ENCODE results near the gene IL20RA.
A peak's percentile ranks its signal among the peaks of the same experiment; 100 is the strongest.

IL20RA gene
- total RNA-seq: 0 reads per million in 3 donors

GRCh38 chr6:137044366-137045221 is at the start of gene IL20RA:
Gene IL20RA (minus strand): TSS chr6:137044965. CDS start chr6:137044728, 237 bp downstream.
- H3K9me3 ChIP-seq (ENCODE audit: control insufficient read depth, low read length): no peaks in the 10 kb centered on the region
- H3K36me3 ChIP-seq (ENCODE audit: control insufficient read depth, insufficient read depth, low read length): no peaks in the 10 kb centered on the region
- peak within 1 kb of the TSS; percentile 73 for H3K4me3 ChIP-seq (ENCODE audit: insufficient read depth, low read depth, low read length, poor library complexity, severe bottlenecking)
- peak in 1 of 3 donors; percentile 3 for DNase-seq
- H3K27ac ChIP-seq (ENCODE audit: insufficient read depth, low read length, poor library complexity, severe bottlenecking): no peak within 1 kb of the TSS
- no peaks in the 10 kb centered on the region for H3K4me1 ChIP-seq (ENCODE audit: control insufficient read depth, insufficient read depth, low read length, poor library complexity, severe bottlenecking)
- peaks cover 35% of the 10 kb centered on the region for H3K27me3 ChIP-seq (replicated peaks; ENCODE audit: control insufficient read depth, insufficient read depth, low read length, poor library complexity, severe bottlenecking)

- Histone ChIP-seq H3K27ac (ENCODE audit: insufficient read depth, low read length, poor library complexity, severe bottlenecking) (no peak overlapping the region), H3K4me1 (ENCODE audit: control insufficient read depth, insufficient read depth, low read length, poor library complexity, severe bottlenecking) (peaks cover 4% of the 10 kb centered on the region), H3K27me3 (replicated peaks; ENCODE audit: control insufficient read depth, insufficient read depth, low read length, poor library complexity, severe bottlenecking) (no peaks in the 10 kb centered on the region), H3K9me3 (ENCODE audit: control insufficient read depth, low read length) (no peaks in the 10 kb centered on the region), H3K36me3 (ENCODE audit: control insufficient read depth, insufficient read depth, low read length) (no peaks in the 10 kb centered on the region), H3K4me3 (ENCODE audit: insufficient read depth, low read depth, low read length, poor library complexity, severe bottlenecking) (no peak overlapping the region)
- no peak for DNase-seq
Measured at GRCh38 chr6:137093183-137094069, 48.7 kb upstream of the IL20RA start.

- no peak overlapping the region for H3K27ac ChIP-seq (ENCODE audit: insufficient read depth, low read length, poor library complexity, severe bottlenecking)
Measured at GRCh38 chr6:137092018-137092417, 47.3 kb upstream of the IL20RA start.

GRCh38 chr6:137089305-137089704 is 44.5 kb upstream of the IL20RA start:
- Histone ChIP-seq H3K27ac (ENCODE audit: insufficient read depth, low read length, poor library complexity, severe bottlenecking) (no peak overlapping the region), H3K4me3 (ENCODE audit: insufficient read depth, low read depth, low read length, poor library complexity, severe bottlenecking) (no peak overlapping the region), H3K27me3 (replicated peaks; ENCODE audit: control insufficient read depth, insufficient read depth, low read length, poor library complexity, severe bottlenecking) (no peaks in the 10 kb centered on the region), H3K4me1 (ENCODE audit: control insufficient read depth, insufficient read depth, low read length, poor library complexity, severe bottlenecking) (no peaks in the 10 kb centered on the region), H3K36me3 (ENCODE audit: control insufficient read depth, insufficient read depth, low read length) (no peaks in the 10 kb centered on the region), H3K9me3 (ENCODE audit: control insufficient read depth, low read length) (no peaks in the 10 kb centered on the region)
- no peak for DNase-seq

More at GRCh38 chr6:137092018-137092417, 47.3 kb upstream of the IL20RA start:
- Histone ChIP-seq H3K4me3 (ENCODE audit: insufficient read depth, low read depth, low read length, poor library complexity, severe bottlenecking) (no peak overlapping the region), H3K36me3 (ENCODE audit: control insufficient read depth, insufficient read depth, low read length) (no peaks in the 10 kb centered on the region), H3K4me1 (ENCODE audit: control insufficient read depth, insufficient read depth, low read length, poor library complexity, severe bottlenecking) (peaks cover 4% of the 10 kb centered on the region), H3K27me3 (replicated peaks; ENCODE audit: control insufficient read depth, insufficient read depth, low read length, poor library complexity, severe bottlenecking) (no peaks in the 10 kb centered on the region), H3K9me3 (ENCODE audit: control insufficient read depth, low read length) (no peaks in the 10 kb centered on the region)
- no peak for DNase-seq

GRCh38 chr6:137087902-137088301 is 43.1 kb upstream of the IL20RA start:
- Histone ChIP-seq H3K27me3 (replicated peaks; ENCODE audit: control insufficient read depth, insufficient read depth, low read length, poor library complexity, severe bottlenecking) (no peaks in the 10 kb centered on the region), H3K4me1 (ENCODE audit: control insufficient read depth, insufficient read depth, low read length, poor library complexity, severe bottlenecking) (no peaks in the 10 kb centered on the region), H3K36me3 (ENCODE audit: control insufficient read depth, insufficient read depth, low read length) (no peaks in the 10 kb centered on the region), H3K9me3 (ENCODE audit: control insufficient read depth, low read length) (no peaks in the 10 kb centered on the region), H3K27ac (ENCODE audit: insufficient read depth, low read length, poor library complexity, severe bottlenecking) (no peak overlapping the region), H3K4me3 (ENCODE audit: insufficient read depth, low read depth, low read length, poor library complexity, severe bottlenecking) (no peak overlapping the region)
- no peak for DNase-seq

GRCh38 chr6:137086031-137086430 is 41.3 kb upstream of the IL20RA start:
- no peak for DNase-seq
- Histone ChIP-seq H3K27ac (ENCODE audit: insufficient read depth, low read length, poor library complexity, severe bottlenecking) (no peak overlapping the region), H3K4me3 (ENCODE audit: insufficient read depth, low read depth, low read length, poor library complexity, severe bottlenecking) (no peak overlapping the region)

GRCh38 chr6:137084865-137085617 is 40.3 kb upstream of the IL20RA start:
- no peak for DNase-seq
- no peaks in the 10 kb centered on the region for H3K27me3 ChIP-seq (replicated peaks; ENCODE audit: control insufficient read depth, insufficient read depth, low read length, poor library complexity, severe bottlenecking)
- H3K4me1 ChIP-seq (ENCODE audit: control insufficient read depth, insufficient read depth, low read length, poor library complexity, severe bottlenecking): no peaks in the 10 kb centered on the region
- H3K4me3 ChIP-seq (ENCODE audit: insufficient read depth, low read depth, low read length, poor library complexity, severe bottlenecking): no peak overlapping the region
- H3K27ac ChIP-seq (ENCODE audit: insufficient read depth, low read length, poor library complexity, severe bottlenecking): no peak overlapping the region
- no peaks in the 10 kb centered on the region for H3K36me3 ChIP-seq (ENCODE audit: control insufficient read depth, insufficient read depth, low read length)
- H3K9me3 ChIP-seq (ENCODE audit: control insufficient read depth, low read length): no peaks in the 10 kb centered on the region

More at GRCh38 chr6:137086031-137086430, 41.3 kb upstream of the IL20RA start:
- no peaks in the 10 kb centered on the region for H3K27me3 ChIP-seq (replicated peaks; ENCODE audit: control insufficient read depth, insufficient read depth, low read length, poor library complexity, severe bottlenecking)
- H3K4me1 ChIP-seq (ENCODE audit: control insufficient read depth, insufficient read depth, low read length, poor library complexity, severe bottlenecking): no peaks in the 10 kb centered on the region
- no peaks in the 10 kb centered on the region for H3K36me3 ChIP-seq (ENCODE audit: control insufficient read depth, insufficient read depth, low read length)
- no peaks in the 10 kb centered on the region for H3K9me3 ChIP-seq (ENCODE audit: control insufficient read depth, low read length)

- no peaks in the 10 kb centered on the region for H3K27me3 ChIP-seq (replicated peaks; ENCODE audit: control insufficient read depth, insufficient read depth, low read length, poor library complexity, severe bottlenecking)
- no peaks in the 10 kb centered on the region for H3K4me1 ChIP-seq (ENCODE audit: control insufficient read depth, insufficient read depth, low read length, poor library complexity, severe bottlenecking)
- no peaks in the 10 kb centered on the region for H3K9me3 ChIP-seq (ENCODE audit: control insufficient read depth, low read length)
- no peak overlapping the region for H3K27ac ChIP-seq (ENCODE audit: insufficient read depth, low read length, poor library complexity, severe bottlenecking)
- H3K36me3 ChIP-seq (ENCODE audit: control insufficient read depth, insufficient read depth, low read length): no peaks in the 10 kb centered on the region
- no peak for DNase-seq
- H3K4me3 ChIP-seq (ENCODE audit: insufficient read depth, low read depth, low read length, poor library complexity, severe bottlenecking): no peak overlapping the region
Measured at GRCh38 chr6:137084090-137084489, 39.3 kb upstream of the IL20RA start.

GRCh38 chr6:137081997-137082396 is 37.2 kb upstream of the IL20RA start:
- DNase-seq: no peak
- Histone ChIP-seq H3K27ac (ENCODE audit: insufficient read depth, low read length, poor library complexity, severe bottlenecking) (no peak overlapping the region), H3K9me3 (ENCODE audit: control insufficient read depth, low read length) (no peaks in the 10 kb centered on the region), H3K27me3 (replicated peaks; ENCODE audit: control insufficient read depth, insufficient read depth, low read length, poor library complexity, severe bottlenecking) (no peaks in the 10 kb centered on the region), H3K36me3 (ENCODE audit: control insufficient read depth, insufficient read depth, low read length) (no peaks in the 10 kb centered on the region), H3K4me3 (ENCODE audit: insufficient read depth, low read depth, low read length, poor library complexity, severe bottlenecking) (no peak overlapping the region), H3K4me1 (ENCODE audit: control insufficient read depth, insufficient read depth, low read length, poor library complexity, severe bottlenecking) (no peaks in the 10 kb centered on the region)
